HL-60/S4 treated with retinoic acid at 250 ng/mL for 4 days and 3 days (cell line): ENCODE results near the gene MMRN2.
"Not testable (repeated sequence)": the region's sequence is repeated elsewhere in the genome, so short reads cannot be mapped to it uniquely, and the experiment has no call there.

Experiments used
- in situ Hi-C: fragments of 300-500 bp; cut with MboI; formaldehyde crosslinking; loops from 2 replicates; pipeline ENCODE4 v1.7.0; 2022; ENCODE audit warnings: low sequenced_read_pairs

The MMRN2 gene

GRCh38 chr10:86942441-86943315 is 14.7 kb downstream of the MMRN2 start:
- in situ Hi-C loops, result no loop called here

GRCh38 chr10:86941991-86942421 is 15.4 kb downstream of the MMRN2 start:
- in situ Hi-C loops, result no loop called here

GRCh38 chr10:86941426-86941825 is 16.0 kb downstream of the MMRN2 start:
- in situ Hi-C loops, result no loop called here

GRCh38 chr10:86940677-86941076 is 16.7 kb downstream of the MMRN2 start:
- in situ Hi-C loops, result no loop called here

- in situ Hi-C loops, result not testable (repeated sequence)
Measured at GRCh38 chr10:86940076-86940475, 17.3 kb downstream of the MMRN2 start.

- in situ Hi-C loops, result no loop called here
Measured at GRCh38 chr10:86938260-86938659, 19.2 kb downstream of the MMRN2 start.

GRCh38 chr10:86937502-86938154 is 19.8 kb downstream of the MMRN2 start:
- in situ Hi-C loops, result no loop called here

- in situ Hi-C loops, result no loop called here
Measured at GRCh38 chr10:86936661-86937501, 20.5 kb downstream of the MMRN2 start.

GRCh38 chr10:86934162-86934711 is 23.2 kb downstream of the MMRN2 start:
- in situ Hi-C loops, result not testable (repeated sequence)

GRCh38 chr10:86932674-86933073 is 24.7 kb downstream of the MMRN2 start:
- in situ Hi-C loops, result no loop called here

- in situ Hi-C loops, result no loop called here
Measured at GRCh38 chr10:86931872-86932271, 25.5 kb downstream of the MMRN2 start.

GRCh38 chr10:86929468-86930380 is 27.7 kb downstream of the MMRN2 start:
- in situ Hi-C loops, result no loop called here

GRCh38 chr10:86922553-86922961 is 34.9 kb downstream of the MMRN2 start:
- in situ Hi-C loops, result no loop called here

GRCh38 chr10:86918022-86918471 is 39.4 kb downstream of the MMRN2 start:
- in situ Hi-C loops, result no loop called here

GRCh38 chr10:86914734-86915133 is 42.7 kb downstream of the MMRN2 start:
- in situ Hi-C loops, result no loop called here

GRCh38 chr10:86905429-86905828 is 52.0 kb downstream of the MMRN2 start:
- in situ Hi-C loops, result no loop called here

- in situ Hi-C loops, result no loop called here
Measured at GRCh38 chr10:86904600-86904999, 52.8 kb downstream of the MMRN2 start.

GRCh38 chr10:86900955-86901354 is 56.5 kb downstream of the MMRN2 start:
- in situ Hi-C loops, result no loop called here

GRCh38 chr10:86899670-86900276 is 57.6 kb downstream of the MMRN2 start:
- in situ Hi-C loops, result no loop called here
